Suppressor macrophage treated with lipopolysaccharide for 4 hours (primary cell): ENCODE results near the gene EML3.
"Not testable (repeated sequence)": the region's sequence is repeated elsewhere in the genome, so short reads cannot be mapped to it uniquely, and the experiment has no call there.

Experiments
- DNase-seq: peaks from one replicate; pipeline ENCODE4 v3.0.0-alpha.2; 2020

Gene EML3

GRCh38 chr11:62599069-62599696 is 13.4 kb downstream of the EML3 start:
- peak; percentile 94 for DNase-seq

DNA sequence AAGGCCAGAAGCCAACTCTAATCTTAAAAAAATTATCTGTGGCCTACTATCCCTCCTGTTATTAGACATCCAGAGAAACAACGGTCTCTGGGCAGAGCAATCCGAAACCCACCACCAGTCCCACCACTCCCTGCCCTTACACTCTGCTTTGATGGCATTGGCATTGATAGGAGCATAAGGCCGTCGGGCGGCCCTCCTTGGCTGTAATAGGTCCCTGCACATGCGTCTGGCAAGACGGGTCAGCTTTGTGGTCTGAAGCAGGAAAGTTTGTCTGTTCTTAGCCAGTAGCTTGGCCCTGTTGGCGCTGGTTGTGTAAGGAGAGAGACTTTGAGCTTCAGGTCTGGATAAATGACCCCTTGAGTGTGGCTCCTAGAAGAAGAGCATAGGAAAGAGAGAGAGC is 17.5 kb downstream of the EML3 start:
- no peak for DNase-seq

DNA sequence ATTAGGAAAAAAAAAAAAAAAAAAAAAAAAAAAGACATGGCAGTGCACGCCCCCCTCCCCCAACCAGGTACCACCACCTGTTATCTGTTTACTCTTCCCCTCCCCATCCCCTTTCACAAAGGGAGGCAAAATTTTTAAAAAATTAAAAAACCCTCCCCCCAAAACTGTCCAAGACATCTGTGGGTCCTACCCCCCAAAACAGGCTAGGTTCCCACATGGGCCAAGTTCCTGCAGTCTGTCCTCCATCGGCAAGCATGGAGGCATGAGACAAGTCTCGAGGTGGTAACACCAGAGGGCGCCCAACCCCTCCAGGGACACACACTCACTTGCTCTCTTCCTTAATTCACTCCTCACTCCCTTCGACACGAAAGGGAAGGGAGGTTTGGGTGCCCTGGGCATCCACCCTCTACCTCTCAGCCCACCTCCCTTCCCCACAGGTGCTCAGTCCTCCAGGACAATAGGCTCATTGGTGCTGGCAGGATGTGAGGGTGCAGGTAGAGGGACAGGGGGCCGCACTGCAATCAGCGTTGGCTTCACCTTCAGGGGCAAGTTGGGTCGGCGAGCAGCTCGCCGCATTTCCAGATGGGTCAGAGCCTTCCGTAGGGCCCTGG is 19.0 kb downstream of the EML3 start:
- peak; percentile 85 for DNase-seq

DNA sequence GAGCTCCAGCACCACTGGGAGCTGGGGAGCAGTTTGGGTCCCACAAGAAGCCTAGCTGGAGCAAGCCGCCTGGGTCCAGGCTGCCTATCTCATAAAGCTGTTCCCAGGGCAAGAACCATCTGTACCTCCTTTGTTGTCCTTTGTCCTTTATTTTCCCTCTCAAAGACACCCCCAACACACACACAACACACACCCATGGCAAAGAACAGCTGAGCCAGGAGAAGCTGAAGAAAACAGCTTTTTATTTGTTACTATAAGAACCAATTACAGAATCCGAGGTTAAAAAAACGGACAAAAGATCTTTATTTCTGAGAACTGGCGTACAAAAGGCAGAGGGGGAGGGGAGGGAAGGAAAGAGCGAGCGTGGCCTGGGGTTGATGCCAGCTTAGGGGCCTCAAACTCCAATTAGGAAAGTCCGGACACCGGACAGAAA is 19.6 kb downstream of the EML3 start:
- DNase-seq: no peak

DNA sequence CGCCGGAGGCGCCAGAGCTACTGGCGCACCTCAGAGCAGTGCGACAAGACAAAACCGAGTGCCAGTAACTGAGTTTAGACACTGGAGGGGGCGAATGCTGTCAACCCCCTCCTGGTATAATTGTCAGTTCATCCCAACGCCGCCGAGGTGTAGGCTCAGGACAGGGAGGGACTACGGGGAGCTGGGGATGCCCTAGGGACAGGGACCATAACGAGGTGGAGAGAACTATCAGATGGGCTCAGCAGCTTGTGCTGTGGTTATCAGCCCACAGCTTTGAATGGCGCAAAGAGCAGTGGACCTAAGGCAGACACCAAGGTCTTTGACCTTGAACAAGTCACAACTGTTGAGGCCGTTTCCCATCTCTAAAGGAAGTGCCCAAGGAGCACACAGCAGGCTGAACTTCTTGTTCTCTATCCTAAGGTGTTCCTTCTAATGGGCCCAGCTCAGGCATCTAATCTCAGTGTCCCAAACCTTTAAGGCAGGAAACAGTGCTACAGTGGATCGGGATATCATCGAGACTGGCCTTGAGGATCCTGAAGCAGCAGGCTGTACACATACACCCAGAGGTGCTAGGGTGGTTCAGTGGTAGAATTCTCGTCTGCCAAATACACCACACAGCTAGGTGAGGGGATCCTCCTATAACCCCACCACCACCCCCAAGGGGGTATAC is 20.3 kb downstream of the EML3 start:
- DNase-seq: no peak

DNA sequence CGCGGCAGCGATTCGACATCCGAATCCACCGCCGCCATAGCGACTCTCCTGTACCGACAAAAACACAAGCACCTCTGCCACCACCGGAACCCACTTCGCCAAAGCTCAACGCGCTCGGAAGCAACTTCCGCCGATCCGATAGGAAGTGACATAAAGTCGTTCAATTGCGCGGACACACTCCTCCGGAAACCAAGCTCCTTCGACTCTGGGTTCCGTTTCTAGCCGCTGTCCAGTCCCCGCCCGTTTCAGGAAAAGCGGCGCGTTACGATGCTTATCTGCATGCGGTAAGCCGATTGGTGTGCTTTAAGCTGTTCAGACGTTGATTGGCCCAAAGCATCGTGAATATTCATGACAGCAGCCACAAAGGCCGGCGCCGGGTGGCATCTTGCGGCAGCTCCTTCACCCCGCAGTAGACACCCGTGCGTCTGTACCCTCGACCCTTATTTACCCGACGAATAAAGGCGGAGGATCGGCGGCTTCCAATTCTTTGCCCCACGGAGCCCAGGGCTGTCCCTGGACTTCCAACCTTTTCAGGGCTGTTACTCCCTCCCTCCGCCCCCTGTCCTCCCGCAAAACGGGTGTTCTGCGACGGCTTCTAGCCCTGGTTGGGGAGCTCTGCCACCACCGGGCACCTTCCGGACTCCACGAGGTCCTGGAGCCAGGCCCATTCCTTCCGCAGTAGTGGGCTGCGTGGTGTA is 21.0 kb downstream of the EML3 start, which contains the start of gene TUT1:
Gene TUT1 (minus strand): TSS at position 76 of the 698 bp plus-strand sequence. CDS start 38 bp downstream, at position 38.
- peak; percentile 99 for DNase-seq

- no peak for DNase-seq
These were observed 23.5 kb downstream of the EML3 start for GRCh38 chr11:62588966-62589637.

GRCh38 chr11:62585356-62585755 is 27.2 kb downstream of the EML3 start:
- not testable (repeated sequence) for DNase-seq

GRCh38 chr11:62581735-62582134 is 30.8 kb downstream of the EML3 start:
- not testable (repeated sequence) for DNase-seq

- DNase-seq: no peak
These were observed 31.4 kb downstream of the EML3 start for GRCh38 chr11:62580959-62581715.

- no peak for DNase-seq
These were observed 33.3 kb downstream of the EML3 start for GRCh38 chr11:62579252-62579651.

- no peak for DNase-seq
These were observed 34.0 kb downstream of the EML3 start for GRCh38 chr11:62578541-62578940.

DNA sequence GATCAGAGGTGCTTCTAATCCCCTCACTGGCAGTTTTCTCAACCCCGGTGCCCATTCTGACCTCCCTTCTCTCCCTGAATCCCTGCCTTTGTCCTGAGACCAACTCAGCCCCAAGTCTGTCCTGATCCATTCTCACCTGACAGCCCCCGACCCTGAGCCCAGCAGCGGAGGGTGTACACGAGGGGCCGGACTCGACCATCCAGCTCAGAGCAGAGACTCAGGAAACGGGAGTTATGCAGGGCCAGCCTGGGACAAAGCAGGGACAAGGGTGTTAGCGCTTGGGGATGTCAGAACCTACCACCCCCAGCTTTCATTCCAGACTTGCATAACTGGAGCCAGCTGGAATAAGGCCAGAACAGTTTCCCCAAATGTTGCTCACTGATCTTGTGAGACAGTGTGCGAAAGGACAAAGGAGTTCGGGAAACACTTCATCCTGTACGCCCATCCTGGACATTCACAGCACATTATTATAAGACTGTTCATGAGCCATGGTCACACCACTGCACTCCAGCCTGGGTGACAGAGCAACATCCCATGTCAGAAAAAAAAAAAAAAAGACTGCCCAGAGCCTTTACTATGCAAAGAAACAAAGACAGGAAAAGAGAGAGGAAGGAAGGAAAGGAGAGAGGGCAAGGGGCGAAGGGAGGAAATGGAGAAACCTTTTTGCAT is 35.4 kb downstream of the EML3 start:
- DNase-seq: peak; percentile 67

GRCh38 chr11:62575837-62576236 is 36.7 kb downstream of the EML3 start:
- no peak for DNase-seq

DNA sequence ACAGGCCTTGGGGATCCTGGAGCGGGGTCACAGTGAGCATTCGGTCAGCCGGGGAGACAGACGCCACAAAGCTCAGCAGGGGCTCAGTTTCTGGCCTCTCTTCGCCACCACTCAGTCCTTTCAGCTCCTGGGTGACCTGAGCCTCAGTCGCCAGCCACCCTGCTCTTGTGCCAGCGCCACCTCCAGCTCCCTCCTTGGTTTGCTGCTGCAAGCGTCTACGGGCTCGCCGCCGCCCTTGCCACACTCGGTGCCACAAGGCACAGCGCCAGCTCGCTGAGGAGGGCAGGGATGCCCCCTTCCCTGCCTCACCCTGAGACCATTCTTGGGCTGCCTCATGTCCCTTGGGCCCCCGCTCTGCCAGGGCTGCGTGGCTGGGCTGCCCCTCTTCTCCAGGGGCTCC is 37.4 kb downstream of the EML3 start:
- DNase-seq: no peak

GRCh38 chr11:62574363-62575071 is 38.1 kb downstream of the EML3 start:
- peak; percentile 21 for DNase-seq

- DNase-seq: peak; percentile 100
These were observed 38.8 kb downstream of the EML3 start, which contains the start of gene EEF1G for GRCh38 chr11:62573592-62574362. Gene EEF1G, minus strand, starts transcription at chr11:62573891. Its CDS starts 49 bp downstream, at chr11:62573842.

- DNase-seq: peak; percentile 27
These were observed 39.5 kb downstream of the EML3 start for GRCh38 chr11:62573006-62573591.

- no peak for DNase-seq
These were observed 40.1 kb downstream of the EML3 start for GRCh38 chr11:62572431-62572830.
